ENCODE measurements around the gene WDR81.
A peak's percentile ranks its signal among the peaks of the same experiment; 100 is the strongest.
"Not testable (repeated sequence)": the region's sequence is repeated elsewhere in the genome, so short reads cannot be mapped to it uniquely, and the experiment has no call there.

WDR81 gene

GRCh38 chr17:1732241-1732832, 7.8 kb downstream of the WDR81 start:
- no peak for DNase-seq

DNA sequence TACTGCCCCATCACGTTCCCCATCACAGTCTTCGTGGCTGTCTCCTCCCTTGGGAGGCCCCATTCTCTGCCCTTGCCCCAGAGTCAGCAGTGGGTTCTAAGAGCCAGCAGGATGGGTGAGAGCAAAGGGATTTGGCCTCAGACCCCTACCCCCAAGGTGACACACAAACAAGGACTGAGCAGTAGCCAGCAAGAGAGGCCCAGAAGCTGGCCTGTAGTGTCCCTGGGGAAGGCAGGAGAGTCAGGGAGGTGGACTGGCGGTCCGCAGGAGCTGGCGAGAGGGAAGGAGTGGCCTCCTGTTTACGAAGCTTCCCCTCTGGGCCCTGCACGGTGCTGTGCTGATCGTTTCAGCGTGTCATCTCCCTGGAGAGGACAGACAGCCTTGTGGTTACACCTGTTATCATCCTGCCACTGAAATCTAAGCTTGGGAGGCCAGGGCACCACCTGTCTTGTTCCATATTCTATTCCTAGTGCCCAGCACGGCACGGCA, 8.4 kb downstream of the WDR81 start:
- no peak for DNase-seq

- no peak for DNase-seq
Measured at GRCh38 chr17:1733759-1734158, 9.3 kb downstream of the WDR81 start.

- DNase-seq = no peak
Measured at GRCh38 chr17:1735418-1735817, 10.9 kb downstream of the WDR81 start.

GRCh38 chr17:1735834-1736347, 11.4 kb downstream of the WDR81 start:
- no peak for DNase-seq

DNA sequence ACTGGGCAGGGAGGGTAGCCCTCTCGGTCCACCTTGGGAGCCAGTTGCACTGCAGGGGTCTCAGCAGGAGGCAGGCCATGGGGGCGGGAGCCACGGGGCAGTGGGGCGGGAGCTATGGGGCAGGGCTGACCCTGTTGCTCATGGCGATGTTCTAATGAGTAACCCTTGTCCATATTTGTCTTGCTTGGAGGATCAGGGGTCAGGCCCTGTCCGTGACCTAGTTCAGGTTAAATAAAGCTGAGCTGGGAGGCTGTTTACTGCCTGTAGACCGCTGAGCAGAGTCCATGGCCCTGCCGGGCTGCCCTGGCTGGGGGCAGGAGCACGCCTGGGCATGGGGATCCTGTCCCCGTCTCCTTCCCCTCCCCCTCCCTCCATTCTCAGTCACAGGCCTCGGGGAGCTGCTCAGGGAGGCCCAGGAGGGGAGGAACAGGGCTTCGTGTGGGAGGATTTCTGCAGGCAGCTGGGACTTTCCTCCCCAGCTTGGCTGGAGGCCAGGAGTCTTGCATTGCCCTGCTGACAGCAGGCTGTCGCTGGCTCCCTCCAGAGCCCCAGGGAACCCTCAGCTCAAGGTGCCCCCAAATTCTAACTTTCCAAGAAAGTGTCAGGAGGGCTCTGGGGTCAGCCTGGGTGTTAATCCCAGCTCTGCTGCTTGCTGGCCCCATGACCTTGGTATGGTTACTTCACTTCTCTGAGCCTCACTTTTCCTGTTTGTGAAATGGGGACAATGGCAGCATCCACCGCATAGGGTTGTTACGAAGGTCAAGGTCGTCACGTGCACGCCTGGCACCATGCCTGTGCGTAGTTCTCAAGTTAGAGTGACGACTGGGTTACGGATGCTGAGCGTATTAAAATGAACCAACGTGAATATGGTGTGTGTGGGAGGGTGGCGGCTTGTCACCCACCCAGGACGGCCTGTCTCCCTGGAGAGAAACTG, 12.1 kb downstream of the WDR81 start:
- peak in 1 of 2 experiments; percentile 9 for DNase-seq

DNA sequence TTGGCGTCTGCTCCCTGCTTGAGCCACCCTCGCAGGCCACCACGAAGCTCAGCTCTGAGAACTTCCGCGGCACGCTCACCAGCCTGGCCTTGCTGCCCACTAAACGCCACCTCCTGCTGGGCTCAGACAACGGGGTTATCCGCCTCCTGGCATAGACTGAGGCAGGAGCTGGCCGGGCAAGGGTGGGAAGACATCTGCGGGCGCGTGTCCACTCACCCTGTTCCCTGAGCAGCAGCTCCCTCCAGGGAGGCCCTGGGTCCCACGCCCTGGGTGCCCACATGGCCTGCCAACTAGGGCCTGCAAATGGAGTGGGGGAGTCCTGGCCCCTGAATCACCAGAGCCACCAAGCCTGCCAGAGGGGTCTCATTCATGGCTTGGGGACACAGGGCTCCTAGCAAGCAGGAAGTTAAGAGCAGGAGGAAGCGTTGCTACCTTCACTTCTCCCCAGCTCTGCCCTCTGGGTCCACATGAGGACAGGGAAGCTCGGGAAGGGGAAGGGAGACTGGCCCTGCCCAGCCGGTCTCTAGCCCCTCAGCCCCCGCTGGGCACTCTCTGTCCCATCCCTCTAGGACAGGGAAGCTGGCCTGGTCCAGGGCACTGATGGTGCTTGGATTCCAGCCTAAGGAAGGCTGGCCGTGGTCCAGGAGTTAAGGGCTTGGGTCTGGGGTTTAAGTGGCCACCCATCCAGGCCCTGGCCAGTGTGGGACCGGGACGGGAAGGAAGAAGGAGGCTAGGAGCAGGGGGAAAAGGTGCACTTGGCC, 13.2 kb downstream of the WDR81 start:
- DNase-seq = no peak

DNA sequence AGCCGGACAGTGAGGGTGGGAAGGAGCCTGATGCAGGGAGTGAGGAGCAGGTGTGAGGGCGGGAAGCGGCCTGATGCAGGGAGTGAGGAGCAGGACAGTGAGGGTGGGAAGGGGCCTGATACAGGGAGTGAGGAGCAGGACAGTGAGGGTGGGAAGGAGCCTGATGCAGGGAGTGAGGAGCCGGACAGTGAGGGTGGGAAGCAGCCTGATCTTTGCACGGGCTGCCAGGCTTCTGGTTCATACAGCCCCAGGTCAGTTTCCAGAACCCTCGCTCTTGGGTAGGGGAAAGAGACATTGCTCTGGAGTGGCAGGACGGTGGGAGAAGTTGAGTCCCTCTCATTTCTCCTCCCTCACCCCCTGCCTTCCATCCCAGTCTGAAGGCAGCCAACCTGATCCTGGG, 17.4 kb downstream of the WDR81 start:
- not testable (repeated sequence) for DNase-seq

DNA sequence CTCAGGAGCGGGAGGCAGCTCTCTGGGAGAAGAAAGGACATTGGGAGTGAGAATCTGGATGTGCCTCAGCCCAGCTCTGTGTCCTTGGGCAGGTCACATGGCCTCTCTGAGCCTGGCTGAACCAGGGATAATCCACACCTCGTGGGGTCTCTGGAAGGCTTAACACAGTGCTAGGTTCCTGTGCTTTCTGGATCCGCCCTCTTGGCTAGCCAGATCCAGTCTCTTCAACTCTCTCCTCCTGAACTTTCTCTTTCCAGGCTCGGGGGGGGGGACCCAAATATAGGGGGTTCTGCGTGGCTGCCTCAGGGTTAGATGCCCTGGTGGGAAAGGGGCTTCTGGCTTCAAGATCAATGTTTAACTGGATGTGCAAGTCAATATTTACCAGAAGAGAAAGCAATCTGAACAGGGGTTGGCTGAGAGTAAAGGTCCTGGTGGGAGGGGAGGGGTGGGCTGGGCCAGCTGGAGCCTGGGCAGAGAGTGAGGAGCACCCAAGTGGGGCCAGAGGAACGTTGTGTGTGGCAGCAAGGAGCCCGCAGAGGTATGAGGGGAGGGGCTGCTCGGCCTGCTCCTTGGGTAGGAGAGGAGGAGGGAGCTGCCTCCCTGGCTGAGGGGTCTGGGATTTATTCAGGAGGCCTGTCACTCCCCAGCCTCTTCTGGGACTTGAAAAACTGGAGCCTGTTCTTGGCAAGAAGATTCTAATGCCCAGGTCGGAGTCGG, 18.0 kb downstream of the WDR81 start, which contains the start of gene SERPINF2:
TSS of gene SERPINF2 (plus strand) at position 501 of the 717 bp plus-strand sequence. CDS start 2,125 bp downstream, outside the sequence.
- DNase-seq = no peak

DNA sequence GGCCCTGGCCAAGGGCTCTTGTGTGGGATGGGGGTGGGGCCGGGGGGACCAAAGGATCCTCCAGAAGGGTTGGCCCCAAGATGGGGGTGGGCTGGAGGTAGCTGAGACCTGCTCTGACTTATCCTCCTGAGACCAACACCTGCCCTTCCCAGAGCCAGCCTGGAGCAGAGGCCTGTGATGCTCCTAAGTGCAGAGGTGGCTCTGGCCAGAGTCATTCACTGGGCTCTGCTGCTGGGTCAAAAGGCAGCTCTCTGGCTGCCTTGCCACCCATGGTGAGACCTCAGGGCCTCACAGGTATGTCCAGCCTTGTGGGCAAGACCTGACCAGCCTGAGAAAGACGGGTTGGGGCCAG, 18.6 kb downstream of the WDR81 start:
- no peak for DNase-seq

DNA sequence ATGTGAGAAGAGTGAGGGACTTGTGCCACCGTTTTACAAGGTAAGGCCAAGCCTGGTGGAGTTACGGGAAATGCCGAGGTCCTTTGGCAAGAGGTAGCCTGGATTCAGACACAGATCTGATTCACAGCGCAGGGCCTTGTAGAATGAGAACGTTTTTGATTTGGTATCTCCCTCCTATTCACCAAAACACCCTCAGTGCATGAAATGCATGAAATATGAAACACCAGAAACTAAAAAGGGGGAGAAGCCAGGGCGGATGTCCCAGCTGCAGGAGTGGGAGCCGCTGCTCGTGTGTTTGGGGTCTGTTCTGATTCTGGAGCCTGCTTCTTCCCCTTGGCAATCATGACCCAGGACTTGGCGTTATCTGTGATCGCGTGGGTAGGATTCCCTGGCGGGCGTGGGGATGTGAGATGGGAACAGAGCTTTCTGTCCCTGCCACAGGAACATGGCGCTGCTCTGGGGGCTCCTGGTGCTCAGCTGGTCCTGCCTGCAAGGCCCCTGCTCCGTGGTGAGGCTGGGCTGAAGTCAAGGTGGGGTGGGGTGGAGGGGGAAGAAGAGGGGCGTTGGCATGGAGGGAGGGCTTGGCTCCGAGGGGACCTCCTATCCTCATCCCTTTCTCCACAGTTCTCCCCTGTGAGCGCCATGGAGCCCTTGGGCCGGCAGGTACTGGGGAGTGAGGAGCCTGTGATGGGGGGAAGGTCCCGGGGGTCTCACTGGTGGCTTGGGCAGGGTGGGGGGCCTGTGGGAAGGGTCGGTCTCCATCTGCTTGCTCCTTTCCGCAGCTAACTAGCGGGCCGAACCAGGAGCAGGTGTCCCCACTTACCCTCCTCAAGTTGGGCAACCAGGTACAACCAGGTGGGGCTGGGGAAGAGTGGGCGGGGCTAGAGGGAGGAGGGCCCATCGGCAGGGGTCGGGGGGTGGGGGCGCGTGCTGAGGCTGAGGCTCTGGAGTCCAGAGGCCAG, 20.3 kb downstream of the WDR81 start:
- DNase-seq = no peak

GRCh38 chr17:1745513-1746020, 21.1 kb downstream of the WDR81 start:
- DNase-seq = no peak

GRCh38 chr17:1746975-1747543, 22.6 kb downstream of the WDR81 start:
- DNase-seq = no peak

GRCh38 chr17:1750628-1751027, 26.1 kb downstream of the WDR81 start:
- no peak for DNase-seq

DNA sequence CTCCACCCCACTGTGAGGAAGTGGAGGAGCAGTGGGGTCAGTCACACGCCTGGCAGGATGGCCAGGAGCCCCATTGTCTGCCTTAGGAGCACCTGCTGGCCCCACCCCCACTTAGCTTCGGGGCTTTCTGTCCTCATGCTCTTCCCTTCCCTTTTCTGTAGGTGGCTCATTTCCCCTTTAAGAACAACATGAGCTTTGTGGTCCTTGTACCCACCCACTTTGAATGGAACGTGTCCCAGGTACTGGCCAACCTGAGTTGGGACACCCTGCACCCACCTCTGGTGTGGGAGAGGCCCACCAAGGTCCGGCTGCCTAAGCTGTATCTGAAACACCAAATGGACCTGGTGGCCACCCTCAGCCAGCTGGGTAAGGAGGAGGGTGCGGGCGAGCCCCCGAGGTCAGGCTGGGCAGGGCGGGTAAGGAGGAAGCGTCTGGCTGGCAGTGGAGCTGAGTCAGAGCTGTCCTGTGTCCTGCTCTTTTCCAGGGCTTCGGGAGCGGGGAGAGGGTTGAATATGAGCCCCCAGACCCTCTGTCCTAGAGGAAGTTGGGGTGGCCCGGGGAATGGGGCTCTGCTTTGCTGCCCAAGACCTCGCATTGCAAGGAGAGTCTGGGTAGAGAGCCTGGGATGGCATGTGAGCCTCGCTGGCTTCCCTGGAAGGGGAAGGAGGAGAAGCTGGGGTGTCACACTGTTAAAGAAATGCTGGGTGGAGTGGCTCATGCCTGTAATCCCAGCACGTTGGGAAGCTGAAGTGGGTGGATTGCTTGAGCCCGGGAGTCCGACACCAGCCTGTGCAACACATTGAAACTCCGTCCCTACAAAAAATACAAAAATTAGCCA, 28.1 kb downstream of the WDR81 start:
- DNase-seq = no peak

- DNase-seq = no peak
Measured at GRCh38 chr17:1753767-1754429, 29.4 kb downstream of the WDR81 start.

DNA sequence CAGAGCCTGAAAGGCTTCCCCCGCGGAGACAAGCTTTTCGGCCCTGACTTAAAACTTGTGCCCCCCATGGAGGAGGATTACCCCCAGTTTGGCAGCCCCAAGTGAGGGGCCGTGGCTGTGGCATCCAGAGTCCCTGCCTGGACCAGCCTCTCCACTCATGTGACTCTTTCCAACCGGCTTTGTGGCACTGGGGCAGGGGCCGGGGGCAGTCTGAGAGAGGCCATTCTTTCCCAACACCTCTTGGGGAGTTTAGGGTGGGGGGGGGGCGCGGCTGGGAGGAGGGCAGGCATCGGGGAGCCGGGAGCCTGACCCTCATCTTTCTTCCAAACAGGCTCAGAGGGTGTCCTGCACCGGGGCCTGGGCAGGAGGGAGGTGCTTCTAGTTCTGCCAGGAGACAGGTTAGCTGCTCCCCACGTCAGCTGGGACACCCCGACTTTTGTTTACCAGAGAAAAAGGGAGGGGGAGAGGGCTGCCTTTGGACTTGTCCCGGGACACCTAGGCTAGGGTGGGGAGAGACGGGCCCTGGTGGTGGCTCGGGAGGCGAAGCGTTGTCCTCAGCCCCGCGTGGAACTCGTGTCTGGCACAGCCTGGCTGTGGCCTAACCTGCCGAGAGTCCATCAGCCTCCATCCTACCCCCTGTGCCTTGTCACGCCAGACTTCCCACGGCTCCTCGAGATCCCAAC, 30.1 kb downstream of the WDR81 start:
- no peak for DNase-seq

GRCh38 chr17:1755252-1755826, 30.8 kb downstream of the WDR81 start:
- no peak for DNase-seq
